ENCODE measurements around the gene INTS1.

DNA sequence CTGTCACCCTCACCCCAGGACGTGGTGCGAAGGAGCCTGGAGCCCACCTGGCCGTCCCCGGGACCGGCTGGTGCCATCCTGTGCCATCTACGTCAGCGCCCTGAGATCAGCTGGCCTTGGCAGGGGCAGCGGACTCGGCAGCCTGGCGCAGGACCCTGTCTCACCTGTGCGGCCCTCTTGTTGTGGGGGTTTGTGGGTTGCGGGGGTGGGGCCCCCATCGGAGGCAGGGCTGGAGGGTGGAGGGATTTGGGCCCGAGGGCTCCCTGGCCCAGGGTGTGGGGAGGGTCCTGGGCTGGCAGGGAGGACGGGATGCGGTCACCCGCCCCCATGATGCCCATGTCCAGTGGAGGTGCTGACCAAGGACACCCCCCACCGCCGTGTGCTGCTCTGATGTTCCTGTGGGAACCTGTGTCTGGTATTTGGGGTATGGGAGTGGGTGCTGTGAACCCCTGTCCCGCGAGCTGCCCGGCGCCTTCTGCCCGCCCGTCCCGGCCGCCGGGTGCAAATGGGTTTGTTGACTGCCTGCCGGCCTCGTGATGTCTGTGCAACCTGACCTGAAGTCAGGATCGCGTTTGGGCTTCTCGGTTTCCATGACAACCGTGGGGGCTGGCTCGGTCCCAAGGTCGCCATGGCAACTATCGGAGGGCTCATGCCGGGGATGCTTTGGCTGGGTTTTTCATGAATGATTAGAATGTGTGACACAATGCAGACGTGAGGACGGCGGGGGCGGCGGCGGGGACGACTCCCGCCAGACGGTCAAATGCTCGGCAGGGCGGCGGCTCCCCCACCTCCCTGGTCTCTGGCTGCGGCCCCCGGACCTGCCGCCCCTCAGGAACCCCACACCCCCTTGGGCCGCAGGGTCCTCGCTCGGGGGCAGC, 33.6 kb upstream of the INTS1 start:
- TF ChIP-seq, protein P1, sequence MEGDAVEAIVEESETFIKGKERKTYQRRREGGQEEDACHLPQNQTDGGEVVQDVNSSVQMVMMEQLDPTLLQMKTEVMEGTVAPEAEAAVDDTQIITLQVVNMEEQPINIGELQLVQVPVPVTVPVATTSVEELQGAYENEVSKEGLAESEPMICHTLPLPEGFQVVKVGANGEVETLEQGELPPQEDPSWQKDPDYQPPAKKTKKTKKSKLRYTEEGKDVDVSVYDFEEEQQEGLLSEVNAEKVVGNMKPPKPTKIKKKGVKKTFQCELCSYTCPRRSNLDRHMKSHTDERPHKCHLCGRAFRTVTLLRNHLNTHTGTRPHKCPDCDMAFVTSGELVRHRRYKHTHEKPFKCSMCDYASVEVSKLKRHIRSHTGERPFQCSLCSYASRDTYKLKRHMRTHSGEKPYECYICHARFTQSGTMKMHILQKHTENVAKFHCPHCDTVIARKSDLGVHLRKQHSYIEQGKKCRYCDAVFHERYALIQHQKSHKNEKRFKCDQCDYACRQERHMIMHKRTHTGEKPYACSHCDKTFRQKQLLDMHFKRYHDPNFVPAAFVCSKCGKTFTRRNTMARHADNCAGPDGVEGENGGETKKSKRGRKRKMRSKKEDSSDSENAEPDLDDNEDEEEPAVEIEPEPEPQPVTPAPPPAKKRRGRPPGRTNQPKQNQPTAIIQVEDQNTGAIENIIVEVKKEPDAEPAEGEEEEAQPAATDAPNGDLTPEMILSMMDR (IDR thresholded peaks at IDR 0.05): peak in 2 of 7 experiments; percentile 0 to 7
- TF ChIP-seq POLR2A (IDR thresholded peaks at IDR 0.05): peak; percentile 5 to 56 (median 30)
